HG03139 (cell line): ENCODE data around the gene OR6K6.

Source experiments
- ATAC-seq: cut with Tn5 transposase; IDR thresholded peaks from one replicate; pipeline ENCODE4 v1.9.1; 2021; ENCODE audit not compliant: unreplicated experiment

Gene OR6K6

DNA sequence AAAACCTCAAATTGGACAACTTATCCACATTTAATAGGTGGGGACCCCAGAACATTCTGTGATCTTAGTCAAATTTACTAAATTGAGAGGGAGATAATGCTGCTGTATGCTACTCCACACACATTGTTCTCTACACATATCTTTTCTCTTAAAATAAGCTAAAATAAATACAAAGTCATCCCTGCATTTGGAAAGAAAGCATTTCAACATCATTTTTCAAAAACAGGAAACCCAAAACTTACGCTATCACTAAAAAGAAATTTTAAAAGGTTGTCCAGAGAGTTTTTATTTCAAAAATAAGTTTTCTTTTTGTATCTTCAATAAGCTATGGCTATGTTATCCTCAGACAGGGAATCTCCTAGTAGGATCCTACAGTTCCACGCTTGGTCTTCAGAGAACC lies 46.0 kb downstream of the OR6K6 start:
- ATAC-seq, result no peak

DNA sequence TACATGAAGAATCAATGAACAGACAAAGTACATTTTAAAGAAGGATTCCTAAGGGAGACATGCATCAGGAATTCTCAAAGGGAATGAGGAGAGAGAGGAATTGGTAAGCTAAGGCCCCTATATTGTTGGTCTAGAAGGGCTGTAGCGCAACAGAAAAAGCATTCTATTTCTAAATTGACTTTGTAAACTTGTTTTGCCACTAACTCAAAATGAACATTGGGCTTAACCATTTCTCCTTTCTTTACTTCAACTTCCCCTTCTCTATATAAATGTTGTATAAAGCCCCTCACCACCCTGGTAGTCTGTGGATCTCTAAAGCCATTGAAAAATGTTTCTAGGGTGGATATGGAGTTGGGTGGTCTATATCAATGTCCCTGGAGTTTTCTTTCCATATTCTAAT lies 46.9 kb downstream of the OR6K6 start:
- no peak for ATAC-seq

GRCh38 chr1:158803678-158804077 lies 49.2 kb downstream of the OR6K6 start:
- no peak for ATAC-seq
